ENCODE results near the gene MICAL3.

MICAL3 gene

DNA sequence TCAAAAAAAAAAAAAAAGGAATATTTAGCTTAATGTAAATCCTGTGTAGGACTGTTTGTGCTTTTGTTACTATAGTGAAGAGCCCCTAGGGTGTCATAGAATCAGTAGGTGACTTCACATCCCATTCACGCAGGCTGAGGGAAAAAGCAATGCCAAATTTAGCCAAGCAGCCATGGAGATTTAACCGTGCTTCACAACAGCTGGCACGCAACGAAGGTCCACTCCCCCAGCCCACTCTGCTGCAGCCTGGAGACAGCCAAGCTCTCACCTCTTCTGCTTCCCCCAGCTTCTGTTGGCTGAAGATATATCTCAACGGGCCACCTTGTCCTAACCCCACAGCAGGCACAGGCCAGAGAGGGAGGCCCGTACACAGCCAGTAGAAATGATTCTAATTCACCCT is 171.3 kb downstream of the MICAL3 start:
- TF ChIP-seq, protein P1, sequence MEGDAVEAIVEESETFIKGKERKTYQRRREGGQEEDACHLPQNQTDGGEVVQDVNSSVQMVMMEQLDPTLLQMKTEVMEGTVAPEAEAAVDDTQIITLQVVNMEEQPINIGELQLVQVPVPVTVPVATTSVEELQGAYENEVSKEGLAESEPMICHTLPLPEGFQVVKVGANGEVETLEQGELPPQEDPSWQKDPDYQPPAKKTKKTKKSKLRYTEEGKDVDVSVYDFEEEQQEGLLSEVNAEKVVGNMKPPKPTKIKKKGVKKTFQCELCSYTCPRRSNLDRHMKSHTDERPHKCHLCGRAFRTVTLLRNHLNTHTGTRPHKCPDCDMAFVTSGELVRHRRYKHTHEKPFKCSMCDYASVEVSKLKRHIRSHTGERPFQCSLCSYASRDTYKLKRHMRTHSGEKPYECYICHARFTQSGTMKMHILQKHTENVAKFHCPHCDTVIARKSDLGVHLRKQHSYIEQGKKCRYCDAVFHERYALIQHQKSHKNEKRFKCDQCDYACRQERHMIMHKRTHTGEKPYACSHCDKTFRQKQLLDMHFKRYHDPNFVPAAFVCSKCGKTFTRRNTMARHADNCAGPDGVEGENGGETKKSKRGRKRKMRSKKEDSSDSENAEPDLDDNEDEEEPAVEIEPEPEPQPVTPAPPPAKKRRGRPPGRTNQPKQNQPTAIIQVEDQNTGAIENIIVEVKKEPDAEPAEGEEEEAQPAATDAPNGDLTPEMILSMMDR (IDR thresholded peaks at IDR 0.05) = no peak
- TF ChIP-seq ZFX (IDR thresholded peaks at IDR 0.05; ENCODE audit: borderline replicate concordance) = no peak
- no peak overlapping the region for H3K27ac ChIP-seq

DNA sequence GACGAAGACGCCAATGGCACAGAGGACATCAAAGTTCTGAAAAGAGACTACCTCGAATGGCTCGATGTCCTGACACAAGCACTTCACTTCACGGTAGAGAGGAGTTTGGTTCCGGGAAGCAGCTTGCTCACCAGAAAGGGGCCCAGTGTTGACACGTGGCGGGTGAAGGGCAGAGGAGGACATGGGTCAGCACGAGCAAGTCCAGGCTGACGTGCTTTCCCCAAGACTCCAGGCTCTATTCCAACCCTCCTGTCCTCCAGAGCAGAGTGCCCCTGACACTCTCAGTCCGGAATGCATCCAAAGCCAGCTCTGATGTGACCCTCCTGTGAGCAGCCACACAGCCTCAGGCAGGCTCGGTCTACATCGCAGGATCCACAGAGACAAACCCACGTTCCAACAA is 172.6 kb downstream of the MICAL3 start:
- no peak overlapping the region for H3K27ac ChIP-seq
- no peak for TF ChIP-seq ZFX (IDR thresholded peaks at IDR 0.05; ENCODE audit: borderline replicate concordance)
- TF ChIP-seq, protein P1 (IDR thresholded peaks at IDR 0.05) = no peak

DNA sequence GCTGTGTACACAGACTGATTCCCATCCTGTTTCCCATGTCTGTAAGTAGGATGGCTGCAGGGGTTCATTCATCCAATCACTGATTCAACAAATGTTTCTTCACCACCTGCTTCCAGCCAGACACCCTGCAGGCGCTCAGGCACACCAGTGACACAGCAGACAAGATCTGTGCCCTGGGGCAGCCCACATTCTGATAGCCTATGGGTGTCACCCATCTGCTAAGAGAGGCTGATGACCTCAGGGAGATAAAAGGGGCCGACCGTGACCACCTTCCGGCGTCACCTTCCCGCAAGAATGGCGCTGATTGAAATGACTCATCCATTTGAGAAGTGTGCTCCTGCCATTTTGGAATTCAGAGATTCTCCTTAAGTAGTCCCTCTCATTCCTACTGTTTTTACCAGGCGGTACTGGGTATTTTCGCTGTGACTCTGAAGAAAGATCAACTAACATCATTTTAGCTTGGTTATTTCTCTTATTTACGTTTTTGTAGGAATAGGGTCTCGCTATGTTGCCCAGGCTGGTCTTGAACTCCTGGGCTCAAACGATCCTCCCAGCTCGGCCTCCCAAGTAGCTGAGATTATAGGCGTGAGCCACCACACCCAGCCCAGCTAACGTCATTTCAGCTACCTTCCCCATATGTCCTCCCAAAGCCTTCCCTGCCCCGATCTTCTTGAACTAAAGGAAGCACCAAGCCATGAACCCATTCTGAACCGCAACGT is 176.8 kb downstream of the MICAL3 start:
- TF ChIP-seq, protein P1 (IDR thresholded peaks at IDR 0.05) = no peak
- TF ChIP-seq ZFX (IDR thresholded peaks at IDR 0.05; ENCODE audit: borderline replicate concordance) = no peak
- H3K27ac ChIP-seq = no peak overlapping the region

DNA sequence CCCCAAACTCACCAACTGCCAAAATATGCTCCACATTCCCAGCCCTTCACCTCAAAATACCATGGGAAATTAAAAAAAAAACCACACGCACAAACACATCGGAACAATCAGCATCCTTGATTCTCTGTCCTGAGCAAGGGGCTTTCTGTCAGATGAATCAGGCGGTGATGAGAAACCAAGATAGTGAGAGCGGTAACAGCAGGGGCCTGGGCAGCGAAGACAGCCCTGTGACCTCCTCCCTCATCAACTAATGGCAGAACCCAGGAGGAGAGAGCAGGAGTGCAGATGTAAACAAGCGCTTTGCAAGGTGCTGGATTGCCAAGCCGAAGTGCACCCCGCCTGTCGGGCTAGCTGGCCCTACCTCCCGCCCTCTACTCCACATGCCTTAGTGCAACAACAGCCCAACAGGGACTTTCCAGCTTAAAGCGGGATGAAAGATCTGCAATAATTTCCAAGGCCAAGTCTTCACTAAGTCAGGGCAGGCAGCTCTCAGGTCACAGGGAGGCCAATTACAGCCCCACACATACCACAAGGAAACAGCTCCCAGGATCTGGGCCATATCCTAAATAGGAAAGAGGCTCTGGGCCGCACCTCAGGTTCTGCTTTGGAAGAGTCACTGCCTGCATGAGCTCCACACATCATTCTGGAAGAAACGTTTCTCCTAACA is 177.9 kb downstream of the MICAL3 start:
- TF ChIP-seq, protein P1 (IDR thresholded peaks at IDR 0.05) = no peak
- TF ChIP-seq ZFX (IDR thresholded peaks at IDR 0.05; ENCODE audit: borderline replicate concordance) = no peak
- H3K27ac ChIP-seq = no peak overlapping the region

DNA sequence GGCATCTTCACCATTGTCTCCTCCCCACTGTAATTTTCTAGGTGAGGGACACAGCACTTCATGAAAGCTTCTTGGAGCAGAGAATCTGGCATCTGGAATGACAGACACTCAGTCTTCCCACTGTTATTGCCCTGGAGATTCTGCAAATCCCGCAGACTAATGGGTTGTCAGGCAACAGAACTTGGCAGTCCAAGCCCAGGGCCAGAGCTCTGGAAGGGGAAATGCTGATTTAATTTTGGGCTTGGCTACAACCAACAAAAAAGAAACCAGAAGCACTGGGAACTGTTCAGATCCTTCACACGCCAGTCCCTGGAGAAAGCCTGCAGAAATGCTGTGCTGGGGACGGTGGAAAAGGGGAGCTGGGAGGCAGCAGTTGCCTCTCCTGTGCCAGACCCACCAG is 178.6 kb downstream of the MICAL3 start:
- no peak overlapping the region for H3K27ac ChIP-seq
- TF ChIP-seq ZFX (IDR thresholded peaks at IDR 0.05; ENCODE audit: borderline replicate concordance) = no peak
- TF ChIP-seq, protein P1 (IDR thresholded peaks at IDR 0.05) = no peak

DNA sequence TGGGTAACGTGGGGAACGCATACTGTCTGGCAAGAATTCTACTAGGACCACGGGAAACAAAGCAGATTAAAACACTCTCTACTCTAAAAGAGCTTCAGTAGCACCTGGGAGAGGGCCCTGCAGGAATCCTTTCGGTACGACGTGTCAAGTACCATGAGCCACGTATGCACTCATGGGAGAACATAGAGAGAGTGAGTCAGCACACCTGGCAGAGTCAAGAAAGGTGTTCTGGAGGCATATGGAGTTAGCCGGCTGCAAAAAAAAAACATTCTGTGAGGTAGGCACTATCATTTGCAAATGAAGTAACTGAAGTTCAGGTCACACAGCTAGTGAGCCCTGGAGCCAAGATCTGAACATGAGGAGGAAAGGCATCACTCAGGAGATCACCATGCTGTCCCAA is 179.0 kb downstream of the MICAL3 start:
- TF ChIP-seq, protein P1 (IDR thresholded peaks at IDR 0.05) = no peak
- TF ChIP-seq ZFX (IDR thresholded peaks at IDR 0.05; ENCODE audit: borderline replicate concordance) = no peak
- no peak overlapping the region for H3K27ac ChIP-seq

DNA sequence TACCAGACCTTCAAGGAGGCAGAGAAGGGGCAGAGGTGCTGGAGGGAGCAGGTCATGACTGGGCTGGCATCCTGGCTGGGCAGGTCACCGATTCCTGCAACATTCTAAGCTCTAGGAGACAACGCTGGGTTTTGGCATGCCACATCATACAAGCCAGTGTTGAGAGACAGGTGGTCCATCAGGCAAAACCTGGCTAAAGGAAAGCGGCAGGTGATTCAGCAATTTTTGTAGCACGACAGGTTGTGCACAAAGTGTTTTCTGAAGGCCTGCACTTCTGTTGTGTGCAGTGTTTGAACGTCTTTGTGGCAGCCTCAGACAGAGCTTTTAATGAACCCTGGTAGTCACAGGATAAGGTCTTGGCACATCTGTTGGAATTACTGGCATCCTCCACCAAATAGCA is 180.2 kb downstream of the MICAL3 start:
- H3K27ac ChIP-seq = no peak overlapping the region
- TF ChIP-seq, protein P1 (IDR thresholded peaks at IDR 0.05) = no peak
